HepG2 (cell line): ENCODE measurements around the gene GPR152. TPM values are rescaled to one million over a fixed set of nuclear protein-coding genes. Genes with fewer than 3 reads are reported as not detected.

Source experiments
- ATAC-seq: fragments of 200-7000 bp; cut with Tn5 transposase; 3 replicates; pipeline ENCODE4 v1.9.1; 2020; ENCODE audit warnings: mild to moderate bottlenecking, moderate library complexity
- BruUV-seq: library from RNA; stranded (reverse); fragments of 400-500 nt; replicated peaks from 2 replicates; lab custom pipeline; 2021; lab: Mats Ljungman, UMichigan
- CTCF ChIA-PET: fragments of 300-600 bp; formaldehyde crosslinking; extraction: SDS; loops from one replicate; lab custom pipeline; 2021; ENCODE audit warnings: low total read pairs, inconsistent platforms, low intra/inter-chr PET ratio; lab: Yijun Ruan, JAX
- POLR2A ChIA-PET: fragments of 350-600 bp; sonication (Branson Sonifier 250); formaldehyde crosslinking; loops from one replicate; lab custom pipeline; 2020; ENCODE audit warnings: antibody characterized with exemption, inconsistent platforms; lab: Yijun Ruan, JAX
- DNase-seq: peaks from one replicate; pipeline ENCODE4 v3.0.0-alpha.2; 2015; ENCODE audit warnings: low spot score
- FAIRE-seq: peaks from 3 replicates; lab custom pipeline; 2011; peaks lifted over from hg19 to GRCh38; lab: Jason Lieb, UNC
- H2AFZ ChIP-seq: one replicate; pipeline ENCODE4 v1.6.1; 2011; ENCODE audit warnings: low read length, inconsistent platforms
- H3K27ac ChIP-seq: fragments of 300-600 bp; 3 replicates; pipeline ENCODE4 v1.8.0; 2011; ENCODE audit warnings: mixed run types, mild to moderate bottlenecking, mixed read lengths, low read length, inconsistent platforms; ENCODE audit not compliant: insufficient read depth; ENCODE audit errors: extremely low read length
- H3K27me3 ChIP-seq, 2 experiments: fragments of 200-600 bp in 1 of 2; 2 replicates in 1 of 2; 3 replicates in 1 of 2; pipeline versions ENCODE4 v1.6.0 to v1.8.0; 2011; ENCODE audit warnings: low read length in 2 of 2, mild to moderate bottlenecking in 2 of 2, moderate library complexity in 2 of 2, inconsistent platforms in 1 of 2; ENCODE audit not compliant: insufficient read depth in 2 of 2, control insufficient read depth in 1 of 2
- H3K36me3 ChIP-seq, 2 experiments: fragments of 200-600 bp in 1 of 2; replicated peaks in 1 of 2; 2 replicates in 1 of 2; 3 replicates in 1 of 2; pipeline versions ENCODE4 v1.5.1 to v1.8.0; 2011; ENCODE audit warnings: low read length in 2 of 2, inconsistent platforms in 1 of 2; ENCODE audit not compliant: insufficient read depth in 2 of 2, control insufficient read depth in 1 of 2
- H3K4me1 ChIP-seq: 2 replicates; pipeline ENCODE4 v1.5.1; 2012; ENCODE audit warnings: low read length, inconsistent platforms; ENCODE audit not compliant: insufficient read depth
- H3K4me2 ChIP-seq: 2 replicates; pipeline ENCODE4 v1.6.0; 2011; ENCODE audit warnings: low read depth, low read length, inconsistent platforms
- H3K4me3 ChIP-seq, 3 experiments: fragments of 200-600 bp in 1 of 3; sonication (generic), shearing (Covaris generic) in 1 of 3; replicated peaks in 1 of 3; 2 replicates each; pipeline ENCODE4 v1.5.1; 2011 to 2016; ENCODE audit warnings: low read length in 3 of 3, inconsistent platforms in 2 of 3, low read depth in 2 of 3, mild to moderate bottlenecking in 2 of 3, control low read depth in 1 of 3, mixed read lengths in 1 of 3; ENCODE audit not compliant: insufficient read depth in 1 of 3
- H3K79me2 ChIP-seq: one replicate; pipeline ENCODE4 v1.6.1; 2011; ENCODE audit warnings: low read length, inconsistent platforms; ENCODE audit not compliant: insufficient read depth
- H3K9ac ChIP-seq: 2 replicates; pipeline ENCODE4 v1.6.0; 2011; ENCODE audit warnings: mild to moderate bottlenecking, low read depth, low read length, inconsistent platforms; ENCODE audit not compliant: insufficient read depth
- H3K9me3 ChIP-seq: 2 replicates; pipeline ENCODE4 v1.5.1; 2012; ENCODE audit warnings: mild to moderate bottlenecking, low read length
- H4K20me1 ChIP-seq: 2 replicates; pipeline ENCODE4 v1.6.0; 2011; ENCODE audit warnings: inconsistent platforms, mild to moderate bottlenecking, low read length, moderate library complexity; ENCODE audit not compliant: insufficient read depth
- ARNT2 ChIP-seq: sonication (generic); formaldehyde crosslinking; IDR thresholded peaks from 2 replicates; pipeline ENCODE4 v1.8.0; 2022; ENCODE audit warnings: mild to moderate bottlenecking, low read depth, missing genetic modification reagents, moderate library complexity
- GABPA ChIP-seq, 2 experiments: IDR thresholded peaks; 2 replicates each; pipeline ENCODE4 v1.6.1; 2011 to 2016; ENCODE audit warnings: low read depth in 2 of 2, low read length in 1 of 2, missing biosample characterization in 1 of 2, missing genetic modification characterization in 1 of 2
- MXD4 ChIP-seq: IDR thresholded peaks from 2 replicates; pipeline ENCODE4 v1.6.1; 2016; ENCODE audit warnings: mild to moderate bottlenecking, missing biosample characterization, missing genetic modification reagents
- SCMH1 ChIP-seq: sonication (generic); formaldehyde crosslinking; IDR thresholded peaks from 2 replicates; pipeline ENCODE4 v1.9.0; 2021; ENCODE audit warnings: missing genetic modification reagents, mild to moderate bottlenecking, borderline replicate concordance
- SP2 ChIP-seq: sonication (generic); formaldehyde crosslinking; IDR thresholded peaks from 2 replicates; pipeline ENCODE4 v1.5.1; 2020; ENCODE audit warnings: mild to moderate bottlenecking, missing genetic modification reagents
- ZNF383 ChIP-seq: sonication (generic); formaldehyde crosslinking; IDR thresholded peaks from 2 replicates; pipeline ENCODE4 v1.4.0; 2020; ENCODE audit warnings: missing genetic modification reagents, mild to moderate bottlenecking, borderline replicate concordance
- ZNF484 ChIP-seq: sonication (generic); formaldehyde crosslinking; IDR thresholded peaks from 2 replicates; pipeline ENCODE4 v1.5.1; 2020; ENCODE audit warnings: mild to moderate bottlenecking, low read depth, missing genetic modification reagents, borderline replicate concordance
- ZNF607 ChIP-seq: sonication (generic); formaldehyde crosslinking; IDR thresholded peaks from 2 replicates; pipeline ENCODE4 v1.5.1; 2020; ENCODE audit warnings: missing genetic modification reagents, mild to moderate bottlenecking, borderline replicate concordance
- ZNF737 ChIP-seq: sonication (generic); formaldehyde crosslinking; IDR thresholded peaks from 2 replicates; pipeline ENCODE4 v1.5.0; 2020; ENCODE audit warnings: missing genetic modification reagents, mild to moderate bottlenecking, borderline replicate concordance
- WGBS: methylation state at CpG from one replicate; pipeline ENCODE4 v1.1.6; 2017; ENCODE audit warnings: low lambda C conversion rate; 5-methylcytosine and 5-hydroxymethylcytosine counted together
- in situ Hi-C: cut with HindIII; loops from 2 replicates; pipeline ENCODE4 v1.10.0; 2017; ENCODE audit warnings: low pct_unique_long_range_greater_than_20kb; ENCODE audit not compliant: extremely low pct_ligation_motif_present
- intact Hi-C: fragments of 100-400 bp; cut with micrococcal nuclease; formaldehyde crosslinking; loops from one replicate; pipeline ENCODE4 v1.10.0; 2022; ENCODE audit not compliant: unreplicated experiment
- polyA plus RNA-seq, 8 experiments: library from polyadenylated mRNA; depleted of rRNA in 3 of 8; stranded (reverse) in 7 of 8; unstranded in 1 of 8; fragments of >200 nt; fragmentation: Illumina TruSeq in 4 of 8; extraction: Trizol in 4 of 8; gene quantifications; 2 replicates each; pipeline versions ENCODE4 v1.2.1 to v1.2.3, GENCODE V29; 2011 to 2016; ENCODE audit warnings: low read depth in 4 of 8, missing spikeins in 1 of 8, mixed read lengths in 1 of 8; ENCODE audit not compliant: insufficient read depth in 1 of 8
- total RNA-seq, 5 experiments: library from RNA; depleted of rRNA; stranded (reverse); fragments of >200 nt; fragmentation: Illumina TruSeq; extraction: Trizol; gene quantifications; 2 replicates each; pipeline ENCODE4 v1.2.3, GENCODE V29; 2016; ENCODE audit warnings: low read depth in 1 of 5
- TF ChIP-seq, protein P1 (sequence below): sonication (generic); formaldehyde crosslinking; IDR thresholded peaks from 2 replicates; pipeline ENCODE4 v1.4.0; 2020; ENCODE audit warnings: missing genetic modification reagents

GPR152 gene
- total and polyA plus RNA-seq, 2 of the 13 experiments (the other 11 are each of a cell fraction or from before 2014, with no cell fraction given), result not detected

DNA sequence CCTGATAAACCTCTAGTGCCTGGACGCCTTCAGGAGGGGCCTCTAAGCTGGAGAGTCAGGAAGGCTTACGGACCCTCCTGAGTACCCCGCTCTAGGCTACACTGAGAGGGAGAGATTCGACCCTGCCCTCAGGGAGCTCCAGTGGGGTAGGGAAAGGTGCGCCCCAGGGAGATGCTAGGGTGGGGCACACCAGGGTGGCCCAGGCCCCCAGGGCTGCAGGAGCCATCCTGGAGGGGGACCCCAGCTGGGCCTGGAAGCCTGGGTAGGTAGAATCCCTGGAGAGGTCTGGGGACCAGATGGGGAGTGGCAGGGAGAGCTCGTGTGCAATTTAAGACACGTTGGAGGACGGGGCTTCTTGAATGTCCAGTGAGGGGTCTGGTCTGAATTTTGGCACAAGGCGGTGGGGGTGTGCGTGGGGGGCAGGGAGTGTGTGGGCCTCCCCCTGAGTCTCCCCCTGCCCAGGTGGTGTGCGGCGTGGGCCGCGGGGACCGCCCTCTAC is 32.3 kb downstream of the GPR152 start (continued):
- TF ChIP-seq GABPA (IDR thresholded peaks at IDR 0.05; ENCODE audit: low read depth, low read length), result no peak
- no peak for TF ChIP-seq GABPA (CRISPR knock-in tag; IDR thresholded peaks at IDR 0.05; ENCODE audit: low read depth)
- no peak for TF ChIP-seq ZNF607 (CRISPR knock-in tag)
- TF ChIP-seq ZNF737 (CRISPR knock-in tag), result no peak
- TF ChIP-seq ZNF484 (CRISPR knock-in tag), result no peak
- 0 out of 2 replicates have a peak, but pooled peaks have one; percentile 2 for TF ChIP-seq SP2
- TF ChIP-seq, all 625 proteins: peak for 6

DNA sequence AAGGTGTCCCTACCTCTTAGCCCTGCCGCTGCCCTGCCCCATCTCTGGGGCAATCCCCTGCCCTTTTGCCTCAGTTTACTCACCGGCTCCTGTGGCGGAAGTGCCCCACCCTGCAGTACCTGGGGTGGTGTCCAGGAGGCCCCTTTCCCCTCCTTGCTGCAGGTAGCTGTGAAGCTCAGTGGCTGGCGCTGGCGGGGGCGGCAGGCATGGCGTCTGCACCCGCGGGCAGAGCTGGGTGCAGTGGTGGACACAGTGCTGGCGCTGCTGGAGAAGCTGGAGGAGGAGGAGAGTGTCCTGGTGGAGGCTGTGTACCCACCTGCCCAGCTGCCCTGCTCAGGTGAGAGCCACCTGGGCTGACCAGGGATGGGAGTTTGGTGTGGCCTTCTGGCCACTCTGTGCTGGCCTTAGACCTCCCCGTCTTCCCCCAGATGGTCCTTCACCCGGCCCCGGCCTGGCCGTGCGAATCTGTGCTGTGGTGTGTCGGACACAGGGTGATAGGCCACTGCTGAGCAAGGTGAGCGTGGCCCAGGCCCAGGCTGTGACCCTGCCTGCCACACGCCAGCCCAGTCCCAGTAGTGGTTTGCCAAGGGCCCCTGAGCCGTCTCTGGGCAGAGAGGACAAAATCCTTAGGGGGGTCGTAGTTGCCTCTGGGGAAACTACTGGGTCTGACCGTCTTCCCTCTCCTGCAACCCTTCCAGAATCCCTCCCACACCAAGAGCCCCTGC is 33.0 kb downstream of the GPR152 start:
- 88% methylated on average over 10 of the region's 21 CpGs for WGBS
- no peak for FAIRE-seq
- no peak overlapping the region for H3K9ac ChIP-seq
- no peaks in the 10 kb centered on the region for H3K9me3 ChIP-seq
- H3K4me1 ChIP-seq, result peaks cover 60% of the 10 kb centered on the region
- no peaks in the 10 kb centered on the region for H4K20me1 ChIP-seq
- CTCF ChIA-PET, result no interaction called here
- in situ Hi-C loops (no loop called here), intact Hi-C loops (no loop called here)
- peak overlapping the region; percentile 80 for H3K4me2 ChIP-seq
- H2AFZ ChIP-seq, result no peak overlapping the region
- no peak for DNase-seq
- ATAC-seq, result no peak
- no peak overlapping the region for H3K27ac ChIP-seq
- POLR2A ChIA-PET, result interaction anchor here (0.7 to 7.4 kb wide), 6 partner anchors 8 to 131 kb away, joined by 3 to 78 read pairs (median 4); partner anchors contain the start of genes AIP, PPP1CA, RAD9A and TBC1D10C
- H3K79me2 ChIP-seq, result no peaks in the 10 kb centered on the region
- H3K36me3 ChIP-seq, result no peaks in the 10 kb centered on the region
- H3K4me3 ChIP-seq, result no peak overlapping the region; a peak in 1 of 6 replicates
- peaks cover 9 to 45% of the 10 kb centered on the region in 2 experiments; a peak in 4 of 5 replicates for H3K27me3 ChIP-seq
- BruUV-seq, result TSS peak; percentile 59
- TF ChIP-seq ARNT2, result no peak
- TF ChIP-seq ZNF383 (CRISPR knock-in tag), result no peak
- TF ChIP-seq MXD4 (CRISPR knock-in tag), result no peak
- no peak for TF ChIP-seq SCMH1 (CRISPR knock-in tag)
- TF ChIP-seq, protein P1, sequence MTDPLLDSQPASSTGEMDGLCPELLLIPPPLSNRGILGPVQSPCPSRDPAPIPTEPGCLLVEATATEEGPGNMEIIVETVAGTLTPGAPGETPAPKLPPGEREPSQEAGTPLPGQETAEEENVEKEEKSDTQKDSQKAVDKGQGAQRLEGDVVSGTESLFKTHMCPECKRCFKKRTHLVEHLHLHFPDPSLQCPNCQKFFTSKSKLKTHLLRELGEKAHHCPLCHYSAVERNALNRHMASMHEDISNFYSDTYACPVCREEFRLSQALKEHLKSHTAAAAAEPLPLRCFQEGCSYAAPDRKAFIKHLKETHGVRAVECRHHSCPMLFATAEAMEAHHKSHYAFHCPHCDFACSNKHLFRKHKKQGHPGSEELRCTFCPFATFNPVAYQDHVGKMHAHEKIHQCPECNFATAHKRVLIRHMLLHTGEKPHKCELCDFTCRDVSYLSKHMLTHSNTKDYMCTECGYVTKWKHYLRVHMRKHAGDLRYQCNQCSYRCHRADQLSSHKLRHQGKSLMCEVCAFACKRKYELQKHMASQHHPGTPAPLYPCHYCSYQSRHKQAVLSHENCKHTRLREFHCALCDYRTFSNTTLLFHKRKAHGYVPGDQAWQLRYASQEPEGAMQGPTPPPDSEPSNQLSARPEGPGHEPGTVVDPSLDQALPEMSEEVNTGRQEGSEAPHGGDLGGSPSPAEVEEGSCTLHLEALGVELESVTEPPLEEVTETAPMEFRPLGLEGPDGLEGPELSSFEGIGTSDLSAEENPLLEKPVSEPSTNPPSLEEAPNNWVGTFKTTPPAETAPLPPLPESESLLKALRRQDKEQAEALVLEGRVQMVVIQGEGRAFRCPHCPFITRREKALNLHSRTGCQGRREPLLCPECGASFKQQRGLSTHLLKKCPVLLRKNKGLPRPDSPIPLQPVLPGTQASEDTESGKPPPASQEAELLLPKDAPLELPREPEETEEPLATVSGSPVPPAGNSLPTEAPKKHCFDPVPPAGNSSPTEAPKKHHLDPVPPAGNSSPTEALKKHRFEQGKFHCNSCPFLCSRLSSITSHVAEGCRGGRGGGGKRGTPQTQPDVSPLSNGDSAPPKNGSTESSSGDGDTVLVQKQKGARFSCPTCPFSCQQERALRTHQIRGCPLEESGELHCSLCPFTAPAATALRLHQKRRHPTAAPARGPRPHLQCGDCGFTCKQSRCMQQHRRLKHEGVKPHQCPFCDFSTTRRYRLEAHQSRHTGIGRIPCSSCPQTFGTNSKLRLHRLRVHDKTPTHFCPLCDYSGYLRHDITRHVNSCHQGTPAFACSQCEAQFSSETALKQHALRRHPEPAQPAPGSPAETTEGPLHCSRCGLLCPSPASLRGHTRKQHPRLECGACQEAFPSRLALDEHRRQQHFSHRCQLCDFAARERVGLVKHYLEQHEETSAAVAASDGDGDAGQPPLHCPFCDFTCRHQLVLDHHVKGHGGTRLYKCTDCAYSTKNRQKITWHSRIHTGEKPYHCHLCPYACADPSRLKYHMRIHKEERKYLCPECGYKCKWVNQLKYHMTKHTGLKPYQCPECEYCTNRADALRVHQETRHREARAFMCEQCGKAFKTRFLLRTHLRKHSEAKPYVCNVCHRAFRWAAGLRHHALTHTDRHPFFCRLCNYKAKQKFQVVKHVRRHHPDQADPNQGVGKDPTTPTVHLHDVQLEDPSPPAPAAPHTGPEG (CRISPR knock-in tag), result no peak
